ENCODE measurements around the gene HOXA1.

The HOXA1 gene

GRCh38 chr7:27132978-27133377, 37.2 kb upstream of the HOXA1 start:
- DNase-seq (ENCODE audit: low read depth, low spot score) = no peak
- no peak overlapping the region for H3K27ac ChIP-seq

DNA sequence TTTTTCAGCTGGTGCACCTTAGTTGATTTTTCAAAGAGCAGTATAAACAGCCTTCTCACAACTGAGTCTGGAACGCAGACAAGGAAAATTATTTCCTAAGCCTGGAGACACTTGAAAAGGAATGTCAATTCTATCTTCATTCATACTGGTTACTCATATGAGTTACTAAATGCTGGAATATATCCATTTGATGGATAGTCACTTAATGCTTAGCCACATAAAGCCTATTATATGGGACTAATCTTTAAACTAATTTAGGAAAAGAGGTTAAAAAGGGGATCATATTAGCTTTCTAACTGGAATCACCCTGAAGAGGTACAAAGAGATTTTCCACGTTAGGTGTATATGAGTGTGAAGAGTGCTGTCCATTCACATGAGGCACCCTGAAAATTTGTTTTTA, 36.4 kb upstream of the HOXA1 start:
- no peak for DNase-seq (ENCODE audit: low read depth, low spot score)

DNA sequence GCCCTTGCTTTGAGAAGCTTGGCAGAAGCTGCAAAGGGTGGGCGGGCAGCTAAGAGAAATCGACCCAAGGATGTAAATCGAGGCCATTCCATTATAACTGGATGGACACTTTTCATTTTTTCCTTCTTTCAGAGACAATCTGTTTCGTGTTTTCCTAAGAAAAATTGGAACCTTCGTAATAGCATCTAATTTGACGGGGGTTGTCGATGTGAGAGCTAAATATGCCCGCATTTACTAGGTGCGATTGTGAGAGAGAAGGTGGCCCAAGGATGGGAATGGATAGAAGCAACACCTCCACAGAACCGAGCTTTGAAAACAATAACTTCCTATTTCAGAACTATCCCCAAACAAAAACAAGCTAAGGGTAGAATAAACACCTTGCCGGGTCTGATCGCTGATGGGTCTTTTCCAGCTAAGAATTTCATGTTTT, 35.6 kb upstream of the HOXA1 start:
- DNase-seq (ENCODE audit: low read depth, low spot score) = no peak
- H3K27ac ChIP-seq = no peak overlapping the region

More for the DNA sequence above, 36.4 kb upstream of the HOXA1 start:
- no peak overlapping the region for H3K27ac ChIP-seq

GRCh38 chr7:27130540-27131389, 35.0 kb upstream of the HOXA1 start, which contains the start of gene HOXA4:
HOXA4 (minus strand) TSS chr7:27130757; CDS start chr7:27130733, 24 bp downstream.
- H3K27ac ChIP-seq = peak within 1 kb of the TSS; percentile 2
- no peak for DNase-seq (ENCODE audit: low read depth, low spot score)

GRCh38 chr7:27129729-27130539, 34.1 kb upstream of the HOXA1 start:
- H3K27ac ChIP-seq = no peak overlapping the region
- DNase-seq (ENCODE audit: low read depth, low spot score) = no peak

GRCh38 chr7:27128776-27129728, 33.3 kb upstream of the HOXA1 start:
- DNase-seq (ENCODE audit: low read depth, low spot score) = no peak
- no peak overlapping the region for H3K27ac ChIP-seq

GRCh38 chr7:27128034-27128433, 32.2 kb upstream of the HOXA1 start:
- no peak for DNase-seq (ENCODE audit: low read depth, low spot score)
- H3K27ac ChIP-seq = no peak overlapping the region

DNA sequence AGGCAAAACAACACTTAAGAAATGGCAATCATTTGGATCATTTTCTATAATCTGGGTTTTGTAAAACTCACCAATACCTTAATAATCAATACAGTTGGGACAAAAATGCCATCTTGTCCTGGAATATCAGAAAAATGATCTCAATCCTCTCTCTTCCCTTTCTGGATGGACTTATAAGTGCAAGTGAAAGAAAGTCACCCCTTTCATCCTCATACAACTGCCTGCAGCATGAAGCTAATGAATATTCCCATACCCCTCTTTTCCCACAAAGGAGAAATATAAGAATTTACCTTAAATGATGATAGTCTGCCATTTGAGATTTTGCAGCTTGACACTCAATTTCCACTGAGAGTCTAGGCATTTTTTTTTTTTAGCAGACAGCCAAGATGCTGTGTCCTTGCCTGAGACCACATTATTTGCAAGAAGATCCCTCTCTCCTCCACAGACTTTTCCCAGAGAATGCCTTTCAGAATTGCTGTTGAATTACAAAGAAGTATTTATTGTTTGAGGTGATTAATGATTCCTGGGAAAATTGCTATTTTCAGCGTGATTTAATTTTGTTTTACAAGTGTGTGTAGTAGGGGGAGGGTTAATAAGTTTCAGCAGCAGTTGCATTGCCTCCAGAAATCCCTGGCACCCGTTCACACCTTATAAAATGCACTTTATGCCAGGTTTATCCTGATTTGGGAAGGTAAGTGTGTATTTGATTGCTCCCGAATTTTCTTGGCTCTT, 31.0 kb upstream of the HOXA1 start:
- H3K27ac ChIP-seq = no peak overlapping the region
- DNase-seq (ENCODE audit: low read depth, low spot score) = no peak

- DNase-seq (ENCODE audit: low read depth, low spot score) = no peak
- H3K27ac ChIP-seq = no peak overlapping the region
Observed at GRCh38 chr7:27125986-27126394, 30.2 kb upstream of the HOXA1 start.

DNA sequence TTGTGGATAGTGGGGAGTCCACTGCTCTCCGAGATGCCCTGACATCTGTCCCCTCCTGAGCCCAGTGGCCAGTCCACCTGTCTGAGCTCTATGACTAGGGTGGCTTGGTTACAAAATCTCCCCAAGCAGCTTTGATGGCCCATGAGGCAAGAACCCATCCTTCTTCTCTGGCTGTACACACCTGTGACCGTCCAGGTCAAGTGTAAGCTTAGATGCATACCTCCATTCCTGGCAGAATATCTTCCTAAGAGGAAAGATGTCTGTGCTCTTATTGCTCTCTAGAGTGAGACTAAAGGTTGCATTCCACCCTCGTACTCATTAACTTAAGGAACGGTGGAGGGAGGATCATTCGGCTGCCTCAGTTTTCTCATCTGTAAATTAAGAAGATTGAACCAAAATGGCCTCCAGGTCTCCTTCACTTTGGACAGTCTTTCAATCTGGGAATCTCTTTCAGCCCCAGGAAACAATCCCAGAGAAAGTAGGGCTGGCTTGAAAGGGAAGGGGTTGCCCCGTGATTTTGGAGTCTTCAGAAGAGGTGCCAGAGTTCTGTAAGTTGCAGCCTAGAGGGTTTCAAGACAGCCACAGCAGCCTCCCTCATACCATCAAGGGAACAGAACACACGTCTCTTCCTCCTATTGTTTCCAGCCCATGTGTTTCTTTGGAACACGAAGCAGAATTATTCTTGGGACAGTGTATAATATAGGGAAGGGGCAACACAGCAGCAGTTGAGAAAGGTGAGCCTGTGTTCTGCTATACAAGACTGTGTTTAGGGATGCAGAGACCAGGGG, 29.3 kb upstream of the HOXA1 start:
- no peak overlapping the region for H3K27ac ChIP-seq
- DNase-seq (ENCODE audit: low read depth, low spot score) = no peak

DNA sequence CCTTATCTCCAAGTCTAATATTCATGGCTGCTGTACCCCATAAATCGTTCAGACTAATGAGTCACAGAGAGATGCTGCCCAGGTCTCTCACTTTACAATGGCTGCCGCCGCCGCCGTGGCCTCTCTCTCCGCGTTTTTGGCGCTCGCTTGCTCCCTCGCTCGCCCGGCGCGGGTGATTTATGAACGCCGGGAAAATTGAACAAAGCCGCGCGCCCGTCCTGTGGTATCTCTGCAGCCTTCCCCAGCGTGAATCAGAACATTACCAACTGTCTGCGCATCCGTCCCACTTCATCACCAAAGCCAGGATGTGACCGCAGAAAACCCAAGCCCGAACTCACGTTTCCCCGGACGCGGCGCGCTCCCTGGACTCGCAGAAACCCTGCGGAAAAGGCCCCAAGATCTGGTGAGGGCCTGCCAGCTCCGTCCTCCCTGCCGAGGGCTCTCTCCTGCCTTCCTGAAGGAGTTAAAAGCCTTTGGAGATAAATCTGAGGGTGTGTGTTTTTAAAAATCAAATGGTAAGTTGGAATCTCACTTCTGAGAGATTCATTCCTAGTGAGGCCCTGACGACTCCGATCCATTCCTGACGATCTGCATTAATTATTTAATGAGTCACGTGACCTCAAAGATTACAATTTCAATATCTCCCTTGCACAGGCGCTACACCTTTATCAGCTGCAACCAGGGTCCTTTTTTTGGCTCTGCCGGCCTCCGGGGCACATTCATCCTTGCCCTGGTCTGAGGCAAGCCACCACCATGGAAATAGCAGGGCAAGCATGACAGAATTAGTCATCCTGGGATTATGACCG, 28.5 kb upstream of the HOXA1 start:
- H3K27ac ChIP-seq = no peak overlapping the region
- no peak for DNase-seq (ENCODE audit: low read depth, low spot score)

GRCh38 chr7:27123477-27124053, 27.8 kb upstream of the HOXA1 start:
- no peak overlapping the region for H3K27ac ChIP-seq

DNA sequence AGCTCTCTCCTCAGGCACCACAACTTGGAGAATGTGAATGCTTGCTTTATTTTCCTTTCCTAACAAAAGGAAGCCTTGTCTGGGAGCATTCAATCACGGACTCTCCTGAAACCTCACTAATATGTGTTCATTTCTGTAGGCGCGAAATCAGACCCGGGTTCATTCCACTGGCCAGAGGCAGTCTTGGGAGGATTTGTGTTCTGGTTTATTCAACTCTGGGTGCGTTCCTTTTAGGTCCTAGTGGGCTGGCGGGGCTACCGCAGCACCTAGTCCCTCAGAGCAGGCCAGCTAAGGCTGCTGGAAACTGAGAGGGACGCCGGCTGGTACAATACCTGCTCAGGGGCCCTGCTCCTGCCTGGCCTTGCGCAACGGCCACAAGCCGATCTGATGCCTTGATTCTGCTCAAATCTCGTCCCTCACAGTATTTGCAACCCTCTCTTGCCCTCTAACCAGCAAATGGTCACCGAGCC, 27.2 kb upstream of the HOXA1 start:
- no peak overlapping the region for H3K27ac ChIP-seq
- DNase-seq (ENCODE audit: low read depth, low spot score) = no peak

More at GRCh38 chr7:27123477-27124053, 27.8 kb upstream of the HOXA1 start:
- no peak for DNase-seq (ENCODE audit: low read depth, low spot score)

DNA sequence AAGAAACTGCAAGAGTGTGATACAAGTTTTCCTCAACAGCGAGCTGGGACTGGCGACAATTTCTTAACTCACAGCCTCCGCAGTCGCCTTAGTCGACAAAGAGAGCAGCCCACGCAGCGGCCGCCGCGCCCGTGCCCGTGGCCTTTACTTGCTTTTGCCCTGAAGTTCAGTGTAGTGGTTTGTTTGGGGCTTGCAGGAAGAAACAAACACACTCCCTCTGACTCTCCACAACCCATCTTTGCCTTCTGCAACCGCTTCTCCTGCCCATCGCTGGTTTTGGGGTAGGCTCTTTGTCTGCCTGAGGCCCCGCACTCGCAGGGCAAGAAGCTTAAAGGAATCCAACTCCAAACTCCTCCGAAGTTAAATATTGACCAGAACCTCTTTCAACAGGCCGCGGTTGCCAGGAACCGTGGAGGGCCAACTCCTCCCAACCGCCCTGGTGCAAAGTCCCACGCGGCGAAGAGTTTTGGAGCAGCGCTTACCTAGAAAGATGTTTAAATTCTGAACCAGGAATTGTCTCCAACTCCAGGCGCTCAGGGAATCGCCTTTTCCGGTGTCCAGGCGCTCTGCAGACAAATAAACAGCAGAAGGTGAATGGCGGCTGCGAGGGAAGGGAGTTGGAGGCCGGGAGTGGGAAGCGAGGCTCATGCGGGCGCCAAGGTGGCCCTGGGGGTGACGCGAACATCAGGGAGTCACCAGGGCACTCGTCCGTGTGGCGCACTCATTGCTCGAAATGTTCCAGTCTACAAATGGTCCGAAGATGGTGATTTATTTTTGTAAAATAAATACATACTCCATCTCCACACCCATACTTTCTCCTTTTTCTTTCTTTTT, 26.5 kb upstream of the HOXA1 start:
- no peak overlapping the region for H3K27ac ChIP-seq
- no peak for DNase-seq (ENCODE audit: low read depth, low spot score)

- DNase-seq (ENCODE audit: low read depth, low spot score) = no peak
- no peak overlapping the region for H3K27ac ChIP-seq
Observed at GRCh38 chr7:27121684-27122076, 25.9 kb upstream of the HOXA1 start.

GRCh38 chr7:27119412-27119911, 23.7 kb upstream of the HOXA1 start:
- no peak for DNase-seq (ENCODE audit: low read depth, low spot score)
- no peak overlapping the region for H3K27ac ChIP-seq
